ENCODE data around the gene NCBP2L.

DNA sequence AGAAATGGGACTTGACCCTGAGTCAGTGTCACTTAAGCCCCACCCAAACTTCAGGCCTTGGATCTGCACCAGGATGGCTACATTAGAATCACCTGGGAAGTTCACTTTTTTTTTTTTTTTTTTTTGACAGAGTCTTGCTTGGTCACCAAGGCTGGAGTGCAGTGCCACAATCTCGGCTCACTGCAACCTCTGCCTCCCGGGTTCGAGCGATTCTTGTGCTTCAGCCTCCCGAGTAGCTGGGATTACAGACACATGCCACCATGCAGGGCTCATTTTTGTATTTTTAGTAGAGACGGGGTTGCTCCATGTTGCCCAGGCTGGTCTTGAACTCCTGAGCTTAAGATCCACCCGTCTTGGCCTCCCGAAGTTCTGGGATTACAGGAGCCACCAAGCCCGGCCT is 3.0 kb downstream of the NCBP2L start:
- TF ChIP-seq POLR2A (IDR thresholded peaks at IDR 0.05), result no peak
- TF ChIP-seq CTCF (IDR thresholded peaks at IDR 0.05), result no peak

Data from Peyer's patch (tissue), 4 donors.